Endothelial cell (in vitro differentiated cells): Measurements from ENCODE around the gene MARCHF10. TPM values are rescaled to one million over a fixed set of nuclear protein-coding genes. Genes with fewer than 3 reads are reported as not detected.

ENCODE experiments used
- DNase-seq: peaks from one replicate; pipeline ENCODE4 v3.0.0; 2021; ENCODE audit warnings: low spot score
- H3K27ac Mint-ChIP-seq: one replicate; pipeline ENCODE4 v1.8.0; 2021; ENCODE audit warnings: mixed read lengths, inconsistent platforms; ENCODE audit not compliant: unreplicated experiment
- H3K27me3 Mint-ChIP-seq: one replicate; pipeline ENCODE4 v1.8.0; 2021; ENCODE audit warnings: mild to moderate bottlenecking, moderate library complexity, mixed read lengths, inconsistent platforms; ENCODE audit not compliant: unreplicated experiment
- H3K36me3 Mint-ChIP-seq: one replicate; pipeline ENCODE4 v1.8.0; 2021; ENCODE audit warnings: mild to moderate bottlenecking, low read depth, mixed read lengths, inconsistent platforms; ENCODE audit not compliant: unreplicated experiment
- H3K4me1 Mint-ChIP-seq: one replicate; pipeline ENCODE4 v1.8.0; 2021; ENCODE audit warnings: mild to moderate bottlenecking, mixed read lengths, inconsistent platforms; ENCODE audit not compliant: unreplicated experiment
- H3K4me3 Mint-ChIP-seq: one replicate; pipeline ENCODE4 v1.8.0; 2021; ENCODE audit warnings: mild to moderate bottlenecking, mixed read lengths, inconsistent platforms; ENCODE audit not compliant: unreplicated experiment
- H3K9me3 Mint-ChIP-seq: one replicate; pipeline ENCODE4 v1.8.0; 2021; ENCODE audit warnings: mixed read lengths, inconsistent platforms; ENCODE audit not compliant: unreplicated experiment
- CTCF ChIP-seq: fragments of 200-600 bp; sonication (generic); IDR thresholded peaks from one replicate; pipeline ENCODE4 v1.5.0; 2021; ENCODE audit warnings: antibody characterized with exemption; ENCODE audit not compliant: unreplicated experiment
- total RNA-seq: library from RNA; stranded (reverse); fragmentation: NEBNext Ultra II Directional; extraction: Animal tissue kit (Norgen Biotek cat#: 25700); gene quantifications from one replicate; pipeline ENCODE4 v1.2.1, GENCODE V29; 2021; ENCODE audit not compliant: unreplicated experiment

Gene MARCHF10
- total RNA-seq, 1 donor from 2014 or later: not detected

- peaks cover 18% of the 10 kb centered on the region for H3K4me1 Mint-ChIP-seq
- TF ChIP-seq CTCF: no peak
- no peak overlapping the region for H3K4me3 Mint-ChIP-seq
- DNase-seq: no peak
- no peaks in the 10 kb centered on the region for H3K9me3 Mint-ChIP-seq
- peaks cover 10% of the 10 kb centered on the region for H3K27me3 Mint-ChIP-seq
- peaks cover 15% of the 10 kb centered on the region for H3K36me3 Mint-ChIP-seq
- no peak overlapping the region for H3K27ac Mint-ChIP-seq
These were observed 117.8 kb downstream of the MARCHF10 start for GRCh38 chr17:62690168-62690897.

GRCh38 chr17:62689441-62690167 is 118.5 kb downstream of the MARCHF10 start:
- Mint-ChIP-seq H3K4me1 (peaks cover 14% of the 10 kb centered on the region), H3K4me3 (no peak overlapping the region), H3K27me3 (peaks cover 8% of the 10 kb centered on the region), H3K36me3 (peaks cover 21% of the 10 kb centered on the region), H3K27ac (no peak overlapping the region), H3K9me3 (no peaks in the 10 kb centered on the region)
- DNase-seq: no peak
- TF ChIP-seq CTCF: no peak

- no peaks in the 10 kb centered on the region for H3K9me3 Mint-ChIP-seq
- TF ChIP-seq CTCF: no peak
- no peak for DNase-seq
- peaks cover 16% of the 10 kb centered on the region for H3K36me3 Mint-ChIP-seq
- peaks cover 4% of the 10 kb centered on the region for H3K27me3 Mint-ChIP-seq
- peaks cover 4% of the 10 kb centered on the region for H3K4me1 Mint-ChIP-seq
- peak overlapping the region; percentile 65 for H3K4me3 Mint-ChIP-seq
- H3K27ac Mint-ChIP-seq: no peak overlapping the region
These were observed 119.5 kb downstream of the MARCHF10 start for GRCh38 chr17:62688398-62689160.

- TF ChIP-seq CTCF: no peak
- no peak for DNase-seq
- Mint-ChIP-seq H3K27ac (no peak overlapping the region), H3K4me1 (no peaks in the 10 kb centered on the region), H3K36me3 (peaks cover 16% of the 10 kb centered on the region), H3K9me3 (no peaks in the 10 kb centered on the region), H3K27me3 (peaks cover 4% of the 10 kb centered on the region), H3K4me3 (no peak overlapping the region)
These were observed 120.1 kb downstream of the MARCHF10 start for GRCh38 chr17:62687997-62688396.
